ENCODE data around the gene ADD2.
A peak's percentile ranks its signal among the peaks of the same experiment; 100 is the strongest.
"Not testable (repeated sequence)": the region's sequence is repeated elsewhere in the genome, so short reads cannot be mapped to it uniquely, and the experiment has no call there.

The ADD2 gene

DNA sequence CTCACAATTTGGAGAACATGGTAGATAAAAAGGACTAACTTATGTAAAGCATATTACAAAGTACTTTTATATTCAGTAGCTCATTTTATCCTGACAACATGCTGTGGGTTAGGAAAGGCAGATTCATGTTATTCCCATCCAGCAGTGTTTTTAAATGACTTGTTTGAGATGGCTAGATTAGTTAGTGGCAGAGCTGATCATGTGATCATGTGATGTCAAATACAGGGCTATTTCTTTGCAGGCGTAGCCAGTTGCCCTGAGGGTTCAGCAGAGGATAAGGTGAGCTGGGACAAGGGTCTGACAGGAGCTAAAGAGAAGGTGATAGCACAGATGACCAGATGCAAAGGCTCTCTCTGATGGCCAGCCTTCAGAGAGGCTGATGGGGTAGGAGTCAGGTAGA, 97.8 kb downstream of the ADD2 start:
- DNase-seq, result no peak

DNA sequence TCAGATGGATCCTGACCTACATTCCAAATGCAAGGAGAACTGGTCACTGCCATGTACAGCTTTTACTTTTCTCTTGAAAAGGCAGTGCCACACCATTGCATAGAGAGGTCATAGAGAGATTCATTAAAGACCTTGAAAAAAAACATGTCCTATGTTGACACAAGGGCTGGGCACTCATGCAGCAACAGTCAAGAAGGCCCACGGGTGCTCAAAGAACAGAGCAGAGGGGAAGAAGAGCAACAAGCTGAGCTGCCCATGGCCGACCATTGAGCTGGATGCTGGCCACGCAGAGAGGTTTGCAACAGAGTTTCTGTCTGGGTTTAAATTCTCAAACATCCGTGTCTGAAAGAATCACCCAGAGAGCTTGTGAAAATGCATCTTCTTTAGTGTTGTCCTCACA, 99.1 kb downstream of the ADD2 start:
- DNase-seq, result no peak

DNA sequence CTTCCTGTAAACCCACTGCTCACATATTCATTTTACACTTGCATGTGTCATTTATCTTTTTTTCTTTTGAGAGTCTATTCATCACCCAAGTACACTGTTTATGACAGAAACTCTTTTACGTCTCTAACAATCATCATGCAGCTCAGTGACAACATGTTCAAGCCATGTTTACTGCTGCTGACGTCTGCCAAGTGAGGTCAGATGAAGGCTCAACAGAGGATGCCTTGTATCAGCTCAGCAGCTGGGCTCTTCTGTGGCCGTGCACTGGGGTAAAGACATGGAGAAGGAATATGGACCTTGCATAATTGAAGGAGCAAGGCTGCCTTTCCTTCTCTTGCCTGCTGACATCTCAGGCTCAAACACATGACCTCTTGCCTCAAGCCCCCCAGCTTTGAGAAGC, 99.6 kb downstream of the ADD2 start:
- DNase-seq, result no peak

DNA sequence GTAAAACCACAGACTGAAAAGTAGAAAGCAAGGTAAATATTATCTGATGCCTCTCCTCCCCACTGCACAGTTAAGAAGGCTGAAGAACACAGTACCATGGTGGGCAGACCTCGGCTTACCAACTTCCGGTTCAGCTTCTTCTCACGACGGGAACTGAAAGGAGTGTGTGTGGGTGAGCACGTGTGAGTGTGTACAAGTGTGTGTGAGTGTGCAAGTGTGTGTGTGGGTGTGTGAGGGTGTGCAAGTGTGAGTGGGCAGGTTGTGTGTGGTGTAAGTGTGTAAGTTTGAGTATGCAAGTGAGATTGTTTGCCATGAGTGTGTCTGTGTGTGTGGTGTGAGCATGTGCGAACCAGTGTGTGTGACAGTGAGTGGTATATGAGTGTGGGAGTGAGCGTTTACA, 103.5 kb downstream of the ADD2 start:
- no peak for DNase-seq

DNA sequence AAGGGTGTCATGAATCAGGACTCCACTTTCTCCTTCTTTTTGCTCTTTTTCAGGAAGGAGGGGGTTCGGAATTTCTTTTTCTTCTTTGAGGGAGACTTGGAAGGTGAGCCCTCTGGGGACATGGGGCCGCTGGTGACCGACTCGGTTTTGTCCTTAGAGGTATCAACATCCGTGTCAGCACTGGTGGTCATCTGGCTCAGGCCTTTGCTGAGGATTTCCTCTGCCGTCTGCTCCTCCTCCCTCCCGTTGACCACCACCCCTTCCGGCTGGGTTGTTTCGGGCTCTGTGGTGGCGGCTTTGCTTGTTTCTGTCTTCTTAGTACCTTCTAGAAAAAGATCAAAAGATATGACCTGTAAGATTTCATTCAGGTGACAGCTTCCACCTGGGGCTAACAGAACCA, 104.6 kb downstream of the ADD2 start:
- no peak for DNase-seq

DNA sequence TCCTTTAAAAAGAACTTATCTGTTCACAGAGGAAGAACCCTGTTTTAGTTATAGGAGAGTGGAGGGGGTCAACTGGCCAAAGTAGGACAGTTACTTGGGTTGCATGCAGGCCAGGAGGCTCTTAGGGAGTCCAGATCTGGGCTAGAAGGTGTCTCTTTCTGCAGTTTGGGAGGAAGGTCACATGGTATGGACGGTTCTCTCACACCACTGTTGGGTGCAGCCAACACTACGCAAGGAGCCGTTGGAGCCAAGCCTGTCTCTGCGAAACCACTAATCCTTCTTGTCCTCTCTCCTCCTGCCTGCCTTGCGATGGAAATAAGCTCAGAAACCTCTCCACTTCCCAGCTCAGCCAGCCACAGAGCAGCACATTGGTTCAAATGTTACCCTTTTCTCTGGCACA, 108.4 kb downstream of the ADD2 start:
- no peak for DNase-seq

DNA sequence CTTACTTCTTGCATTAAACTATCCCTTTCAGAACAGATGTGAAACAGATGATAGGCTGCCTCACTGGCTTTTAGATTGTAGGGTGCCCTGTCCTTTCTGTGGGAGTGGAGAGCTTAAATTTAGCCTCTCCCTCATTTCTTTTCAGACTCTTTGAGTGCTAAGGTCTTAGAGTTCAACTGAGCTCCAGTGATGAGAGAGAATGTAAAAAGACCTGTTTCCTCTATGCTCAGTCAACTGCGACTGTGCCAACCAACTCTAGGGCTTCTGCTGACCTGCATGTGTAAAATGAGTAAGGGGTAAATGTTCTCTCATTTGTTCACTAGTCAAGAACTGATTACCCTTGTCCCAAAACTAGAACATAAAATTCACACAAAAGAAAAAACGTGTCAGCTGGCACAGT, 109.5 kb downstream of the ADD2 start:
- DNase-seq, result no peak

DNA sequence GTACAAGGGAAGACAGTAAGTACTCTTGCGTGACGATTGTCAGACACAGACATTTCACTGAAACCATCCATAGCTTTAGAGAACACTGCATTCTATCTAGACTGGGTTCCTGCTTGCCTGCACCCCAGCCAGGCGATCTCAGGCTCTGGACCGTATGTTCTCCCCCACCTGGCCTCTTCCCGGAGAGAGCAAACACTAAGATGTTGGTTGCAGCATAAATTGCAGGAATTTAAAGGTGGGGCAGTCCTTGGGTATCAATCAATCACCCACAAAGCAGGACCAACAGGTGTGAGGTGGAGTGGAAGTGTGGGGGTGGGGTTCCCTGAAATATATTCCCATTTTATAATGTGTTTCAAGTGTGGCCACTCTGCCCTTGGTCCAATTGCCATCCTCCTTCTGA, 110.8 kb downstream of the ADD2 start:
- no peak for DNase-seq

DNA sequence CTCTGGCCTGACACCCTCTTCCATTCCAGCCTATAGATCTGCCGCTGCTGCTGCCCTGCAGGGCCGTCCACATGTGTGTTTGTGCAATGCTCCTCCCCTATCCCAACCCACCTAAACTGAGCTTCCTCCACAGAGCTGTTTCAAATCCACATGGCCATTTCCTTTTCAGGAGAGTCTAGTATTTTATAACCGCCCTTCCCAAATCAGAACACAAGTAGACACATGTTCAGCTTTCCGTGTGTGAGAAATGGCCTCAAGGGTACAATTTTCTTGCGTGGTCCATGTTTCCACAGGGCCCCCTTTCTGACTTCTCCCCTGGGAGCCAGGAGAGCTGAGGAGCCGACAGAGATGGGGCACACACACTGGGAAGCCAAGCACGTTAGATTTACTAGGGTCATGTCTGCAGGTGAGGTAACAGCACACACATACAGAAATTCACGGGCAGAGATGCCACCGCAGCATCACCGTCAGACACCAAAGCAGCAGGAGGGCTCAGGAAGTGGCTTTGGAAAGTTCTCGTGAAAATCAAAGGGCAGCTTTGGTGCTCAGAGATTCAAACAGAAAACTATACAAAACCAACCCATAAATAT, 111.5 kb downstream of the ADD2 start:
- DNase-seq, result no peak

DNA sequence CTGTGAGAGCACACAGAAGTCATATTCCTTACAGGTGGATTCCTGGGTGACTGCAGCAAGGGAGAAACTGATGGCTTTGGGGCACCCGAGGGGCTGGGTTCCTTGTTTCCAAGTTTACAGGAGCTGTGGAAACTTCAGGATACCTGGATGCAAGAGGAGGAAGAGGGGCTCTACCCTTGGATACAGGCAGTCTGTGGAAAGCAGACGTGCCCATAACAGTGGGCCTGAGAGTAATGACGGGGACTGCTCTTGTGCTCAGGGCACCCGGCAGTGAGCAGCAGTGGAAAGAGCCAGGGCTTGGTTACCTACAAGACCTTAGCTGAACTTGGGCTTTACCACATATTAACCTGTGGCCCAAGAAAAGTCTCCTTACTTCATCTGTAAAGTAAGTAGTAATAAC, 112.2 kb downstream of the ADD2 start:
- DNase-seq, result no peak

DNA sequence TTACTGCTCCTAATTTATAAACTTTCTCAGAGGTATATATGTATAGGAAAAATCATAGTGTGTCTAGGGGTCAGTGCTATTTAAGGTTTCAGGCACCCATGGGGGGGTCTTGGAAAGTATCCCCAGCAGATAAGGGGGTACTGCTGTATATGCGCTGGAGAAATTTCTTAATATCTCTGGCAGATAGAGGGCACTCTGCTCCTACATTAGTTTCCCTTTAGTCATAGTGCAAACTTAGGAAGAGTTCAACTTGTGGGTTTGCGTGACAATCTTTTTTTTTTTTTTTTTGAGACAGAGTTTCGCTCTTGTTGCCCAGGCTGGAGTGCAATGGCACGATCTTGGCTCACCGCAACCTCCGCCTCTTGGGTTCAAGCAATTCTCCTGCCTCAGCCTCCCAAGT, 112.8 kb downstream of the ADD2 start:
- DNase-seq, result not testable (repeated sequence)

DNA sequence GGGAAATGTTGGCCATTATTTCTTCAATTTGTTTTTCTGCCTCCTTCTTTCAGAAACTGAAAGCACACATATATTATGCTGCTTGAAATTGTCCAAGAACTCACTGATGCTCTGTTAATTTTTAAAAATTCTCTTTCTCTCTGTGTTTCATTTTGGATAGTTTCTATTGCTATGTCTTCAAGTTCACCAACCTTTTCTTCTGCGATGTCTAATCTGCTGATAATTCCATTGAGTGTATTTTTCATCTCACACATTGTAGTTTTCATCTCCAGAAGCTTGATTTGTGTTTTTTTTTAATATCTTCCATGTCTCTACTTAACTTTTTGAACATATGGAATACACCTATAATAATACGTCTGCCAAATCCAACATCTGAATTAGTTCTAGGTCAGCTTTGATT, 116.3 kb downstream of the ADD2 start:
- no peak for DNase-seq

DNA sequence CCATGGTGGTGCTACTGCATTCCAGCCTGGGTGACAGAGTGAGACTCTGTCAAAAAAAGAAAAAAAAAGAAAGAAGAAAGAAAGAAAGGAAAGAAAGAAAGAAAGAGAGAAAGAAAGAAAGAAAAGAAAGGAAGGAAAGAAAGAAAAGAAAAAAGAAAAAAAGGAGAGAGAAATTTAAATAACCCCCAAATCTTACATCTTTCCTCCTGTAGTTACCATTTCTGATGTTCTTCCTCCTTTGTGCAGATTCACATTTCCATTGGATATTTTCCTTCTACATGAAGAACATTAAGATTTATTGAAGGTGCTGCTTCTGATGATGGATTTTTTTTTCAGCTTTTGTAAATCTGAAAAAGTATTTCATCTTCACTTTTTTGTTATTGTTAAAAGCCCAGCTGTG, 117.0 kb downstream of the ADD2 start:
- DNase-seq, result no peak

DNA sequence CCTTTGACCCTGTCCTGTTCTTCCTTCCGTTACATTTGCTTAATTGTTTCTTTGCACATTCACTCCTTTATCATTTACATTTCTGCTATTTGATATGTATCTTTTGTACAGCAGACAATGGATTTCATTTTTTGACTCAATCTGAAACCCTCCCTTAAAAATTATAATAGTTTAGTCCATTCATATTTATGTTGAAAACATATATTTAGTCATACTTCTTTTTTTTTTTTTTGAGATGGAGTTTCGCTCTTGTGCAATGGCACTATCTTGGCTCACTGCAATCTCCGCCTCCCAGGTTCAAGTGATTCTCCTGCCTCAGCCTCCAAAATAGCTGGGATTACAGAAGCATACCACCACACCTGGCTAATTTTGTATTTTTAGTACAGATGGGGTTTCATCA, 119.0 kb downstream of the ADD2 start:
- DNase-seq, result no peak

DNA sequence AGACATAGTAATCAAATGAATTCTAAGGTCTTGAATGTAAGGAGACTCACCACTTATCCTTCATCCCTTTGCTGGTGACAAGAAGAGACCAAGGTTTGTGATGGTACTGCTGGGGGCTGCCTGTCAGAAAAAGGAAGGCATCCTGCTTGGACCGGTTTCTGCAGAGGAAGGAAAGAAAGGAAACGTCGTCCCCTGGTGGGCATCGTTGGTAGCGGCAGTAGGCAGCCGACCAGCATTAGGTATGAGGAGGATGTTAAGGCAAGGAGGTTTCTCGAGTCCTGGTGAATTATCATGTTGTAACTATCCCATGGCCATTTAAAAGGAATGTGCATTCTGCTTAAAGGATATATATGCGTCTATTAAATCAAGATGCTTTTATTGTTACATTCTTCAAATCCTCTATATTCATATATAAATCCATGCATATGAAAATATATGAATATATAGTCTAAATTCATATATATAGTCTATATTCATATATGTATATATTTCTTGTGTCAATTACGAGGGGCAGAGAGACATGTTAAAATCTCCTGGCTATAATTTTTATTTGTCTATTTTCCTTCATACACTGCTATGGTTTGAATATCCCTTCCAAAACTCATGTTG, 120.0 kb downstream of the ADD2 start:
- DNase-seq, result peak; percentile 57

DNA sequence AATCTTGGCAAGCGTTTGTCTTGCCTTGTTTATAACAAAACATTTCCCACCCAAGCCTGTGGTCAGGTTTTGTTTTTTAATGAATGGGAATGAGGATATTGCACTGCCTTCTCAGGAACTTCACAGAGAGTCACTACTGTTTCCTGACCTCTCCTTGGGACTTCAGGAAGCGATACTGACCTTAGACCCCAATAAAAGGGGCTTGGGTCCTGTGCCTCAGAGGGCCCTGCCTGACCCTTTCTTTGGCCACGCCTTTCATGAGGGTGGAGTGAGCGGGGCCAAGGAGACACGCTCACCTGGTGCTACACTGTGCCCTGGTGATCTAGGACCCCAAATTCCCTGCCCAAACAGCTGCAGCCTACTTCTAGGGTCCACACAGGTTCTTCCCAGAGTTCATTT, 121.6 kb downstream of the ADD2 start:
- DNase-seq, result no peak

DNA sequence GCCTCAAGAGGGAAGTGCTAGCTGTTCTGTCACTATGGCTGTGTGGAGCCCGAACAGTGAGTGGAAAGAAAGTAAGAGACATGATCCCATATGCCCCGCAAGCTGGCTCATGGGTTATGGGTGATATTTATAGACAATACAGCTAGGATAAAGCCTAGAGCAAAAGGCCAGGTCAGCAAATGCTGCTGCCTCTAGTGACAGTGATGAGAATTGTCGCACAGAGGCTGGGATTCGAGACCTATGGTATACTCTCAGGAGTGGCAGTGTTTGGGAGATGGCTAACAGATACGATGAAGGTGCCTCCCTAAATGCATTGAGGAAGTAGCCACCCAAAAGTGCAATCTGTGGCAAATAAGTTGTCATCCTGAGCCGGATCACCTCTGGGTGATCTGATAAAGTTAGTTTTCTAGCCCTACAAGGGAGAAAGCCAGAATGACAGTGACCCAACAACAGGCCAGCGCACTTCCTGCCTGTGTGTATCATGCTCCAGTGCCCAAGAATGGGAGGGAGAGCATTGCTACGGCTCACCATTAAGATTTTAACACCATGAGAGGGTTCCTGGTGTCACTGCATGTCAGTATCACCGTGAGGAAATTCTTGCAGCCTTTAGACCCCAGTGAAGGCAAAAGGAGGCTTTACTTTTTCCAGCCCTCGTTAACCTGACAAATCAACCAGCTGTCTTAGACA, 122.1 kb downstream of the ADD2 start:
- peak; percentile 9 for DNase-seq

DNA sequence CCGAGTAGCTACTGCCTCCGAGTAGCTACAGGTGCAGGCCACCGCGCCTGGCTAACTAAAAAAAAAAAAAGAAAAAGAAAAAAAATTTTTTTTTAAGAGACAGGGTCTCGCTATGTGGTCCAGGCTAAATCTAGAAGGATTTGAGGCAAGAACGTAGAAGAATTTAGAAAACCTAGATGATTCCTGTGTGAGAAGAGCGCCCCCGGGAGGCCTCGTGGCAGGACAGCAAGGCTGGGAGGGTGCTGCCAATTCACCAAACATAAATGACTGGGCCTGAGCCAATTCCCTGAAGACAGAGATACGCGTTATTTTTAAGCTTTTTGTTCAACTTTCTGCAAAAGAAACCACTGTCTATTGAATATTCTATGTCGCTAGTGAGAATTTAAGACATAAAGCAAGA, 124.3 kb downstream of the ADD2 start:
- no peak for DNase-seq

DNA sequence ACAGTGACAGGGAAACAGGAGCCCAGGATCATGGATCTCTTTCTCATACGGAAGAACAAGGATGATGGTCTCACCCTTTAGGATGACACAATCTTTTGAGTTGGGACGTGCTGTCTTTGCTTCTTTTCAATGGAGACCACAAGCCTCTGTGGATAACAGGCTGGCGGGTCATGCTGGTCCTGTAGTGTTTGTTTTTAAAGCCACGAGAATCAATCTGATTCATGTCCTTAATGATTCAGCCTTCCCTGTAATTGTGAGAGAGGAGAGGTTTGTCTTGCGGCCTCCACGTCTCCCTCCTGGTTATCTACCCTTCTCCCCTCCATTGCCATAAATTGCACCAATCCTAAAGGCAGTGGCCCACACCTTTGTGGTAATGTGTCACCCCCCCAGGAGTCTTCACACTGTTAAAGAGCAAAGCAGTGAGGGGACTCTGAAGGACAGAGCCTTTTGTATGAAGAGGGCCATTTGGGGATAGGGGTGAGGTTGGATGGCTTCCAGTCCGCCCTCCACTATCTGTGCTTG, 126.7 kb downstream of the ADD2 start:
- no peak for DNase-seq

DNA sequence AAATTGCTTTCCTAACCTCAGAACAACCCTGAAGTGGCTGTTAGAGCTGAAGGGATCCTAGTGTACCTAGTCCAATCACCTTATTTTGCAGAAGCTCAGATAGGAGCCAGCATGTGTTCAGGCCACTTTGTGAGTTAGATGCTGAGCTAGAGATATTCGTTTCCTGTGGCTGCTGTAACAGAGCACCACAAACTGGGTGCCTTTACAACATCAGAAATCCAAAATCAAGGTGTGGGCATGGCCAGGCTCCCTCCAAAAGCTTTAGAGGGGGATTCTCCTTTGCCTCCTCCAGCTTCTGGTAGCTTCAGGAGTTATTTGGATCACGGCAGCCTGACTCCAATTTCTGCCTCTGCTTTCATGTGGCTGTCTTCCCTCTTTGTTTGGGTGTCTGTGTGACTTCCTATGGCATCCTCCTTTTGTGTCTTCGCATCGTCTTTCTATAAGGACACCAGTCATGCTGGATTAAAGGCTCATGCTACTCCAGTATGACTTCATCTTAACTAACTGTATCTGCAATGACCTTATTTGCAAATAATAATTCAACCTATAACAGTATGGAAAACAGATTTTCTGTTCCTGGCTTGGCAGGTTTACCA, 128.1 kb downstream of the ADD2 start:
- no peak for DNase-seq

DNA sequence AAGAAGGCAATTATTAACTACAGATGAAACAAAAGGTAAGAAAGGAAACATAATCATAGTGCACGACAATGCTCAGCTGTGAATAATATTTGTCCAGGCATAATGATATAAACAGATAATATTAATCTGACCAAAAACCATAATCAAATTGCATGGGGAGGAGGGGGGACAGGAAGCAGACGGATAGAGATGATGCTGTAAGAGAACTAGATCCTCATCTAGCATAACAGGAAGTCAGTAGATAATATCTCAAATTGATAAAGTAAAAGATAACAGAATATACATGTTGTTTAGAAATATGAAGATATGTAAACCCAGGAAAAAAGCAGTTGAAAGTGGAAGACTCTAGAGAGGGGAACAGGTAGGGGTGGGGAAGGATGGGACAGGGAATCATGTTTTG, 129.4 kb downstream of the ADD2 start:
- DNase-seq, result no peak

DNA sequence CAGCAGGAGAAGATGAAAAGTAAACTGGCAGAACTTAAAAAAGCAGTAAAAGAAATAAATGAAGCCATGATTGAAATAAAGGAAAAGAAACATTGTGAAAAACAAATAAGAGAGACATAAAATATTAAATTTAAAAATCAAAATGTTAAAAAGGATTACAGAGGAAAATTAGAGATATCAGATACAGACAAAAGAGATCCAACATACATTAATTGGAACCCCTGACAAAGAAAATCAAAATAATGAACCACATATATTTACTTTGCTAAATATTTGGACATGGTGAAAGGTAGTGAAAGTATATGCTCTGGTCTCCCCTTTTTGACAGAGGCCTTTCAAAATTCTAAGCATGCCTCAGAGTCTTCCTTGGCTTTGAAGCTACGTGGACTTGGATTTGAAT, 134.5 kb downstream of the ADD2 start:
- no peak for DNase-seq

DNA sequence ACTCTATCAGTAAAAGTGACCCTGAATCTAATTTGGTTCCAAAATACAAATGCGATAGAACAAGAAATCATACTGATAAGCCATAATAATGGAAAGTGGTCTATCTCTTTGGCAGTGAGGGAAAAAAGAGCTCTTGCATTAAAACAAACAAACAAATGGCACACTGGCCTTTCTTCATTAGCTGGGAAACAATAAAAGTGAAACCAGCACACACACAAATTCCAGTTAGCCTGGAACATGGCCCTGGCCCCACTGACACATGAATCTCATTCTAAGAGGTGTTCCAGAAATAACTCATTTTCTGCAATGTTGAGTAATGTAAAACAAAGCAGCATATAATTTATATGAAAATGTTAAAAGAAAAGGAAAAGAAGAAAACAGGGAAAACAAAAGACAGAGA, 135.0 kb downstream of the ADD2 start:
- no peak for DNase-seq

DNA sequence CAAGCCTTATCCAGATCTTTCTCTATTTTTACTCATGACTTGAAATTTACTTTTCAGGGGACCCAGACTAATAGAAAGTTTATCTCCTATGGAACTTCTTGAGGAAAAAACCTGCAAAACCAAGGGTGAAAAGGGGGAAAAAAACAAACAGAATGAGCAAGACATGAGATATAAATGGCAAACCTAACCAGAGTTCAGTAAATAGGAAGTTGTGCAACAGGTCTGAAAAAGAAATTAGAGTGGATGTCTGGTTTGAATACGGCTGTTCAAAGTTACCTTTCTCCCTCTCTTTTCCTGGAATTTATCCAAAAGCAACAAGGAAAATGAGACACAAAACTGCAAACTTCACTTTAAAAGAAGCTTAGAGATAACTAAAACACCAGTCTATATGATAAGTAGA, 135.6 kb downstream of the ADD2 start:
- no peak for DNase-seq

Data from NCI-H146 (cell line).